GM18951 (cell line): ENCODE results near the gene IFNGR1.

Source experiments
- POLR2A ChIP-seq: IDR thresholded peaks from 4 replicates; pipeline ENCODE4 v1.6.1; 2011; ENCODE audit warnings: mild to moderate bottlenecking; ENCODE audit not compliant: insufficient read length, insufficient read depth; ENCODE audit errors: extremely low read depth
- in situ Hi-C: fragments of 300-500 bp; cut with MboI; formaldehyde crosslinking; loops from one replicate; pipeline ENCODE4 v1.12.0; 2022; ENCODE audit warnings: low sequenced_read_pairs, mixed read lengths, inconsistent platforms; ENCODE audit not compliant: unreplicated experiment

Gene IFNGR1

DNA sequence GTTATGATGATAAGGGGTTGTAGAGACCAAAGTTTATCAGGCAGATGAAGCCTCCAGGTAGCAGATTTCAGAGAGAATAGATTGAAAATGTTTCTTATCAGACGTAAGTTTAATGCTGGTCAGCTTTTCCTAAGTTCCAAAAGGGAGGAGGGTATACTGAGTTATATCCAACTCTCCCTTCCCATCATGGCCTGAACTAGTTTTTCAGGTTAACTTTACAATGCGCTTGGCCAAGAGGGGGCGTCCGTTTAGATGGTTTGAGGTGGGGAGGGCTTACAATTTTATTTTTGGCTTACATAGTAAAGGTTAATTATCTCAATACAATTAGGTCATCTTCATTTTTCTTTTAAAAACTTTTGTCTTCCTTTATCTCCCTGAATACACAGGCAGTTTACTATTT, 26.4 kb downstream of the IFNGR1 start:
- TF ChIP-seq POLR2A: no peak
- in situ Hi-C loops: no loop called here

DNA sequence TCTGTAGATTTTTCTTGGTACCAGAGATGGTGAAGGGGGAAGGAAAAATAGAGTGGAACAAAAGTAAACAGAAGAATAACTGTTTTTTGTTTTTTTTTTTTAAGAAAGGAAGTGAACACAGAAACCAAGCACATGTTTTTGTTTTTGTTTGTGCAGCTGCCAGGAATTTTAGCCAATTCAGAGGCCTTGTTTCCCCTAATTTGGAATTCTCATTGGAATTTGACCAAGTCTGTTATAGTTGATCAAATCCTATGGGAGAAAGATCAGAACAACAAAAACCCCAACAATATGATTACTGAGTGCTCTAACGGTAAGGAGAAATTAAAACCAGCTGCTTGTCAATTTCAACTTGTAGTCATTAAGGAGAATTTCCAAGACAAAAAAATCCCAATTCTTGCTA, 27.5 kb downstream of the IFNGR1 start:
- in situ Hi-C loops: no loop called here
- no peak for TF ChIP-seq POLR2A

DNA sequence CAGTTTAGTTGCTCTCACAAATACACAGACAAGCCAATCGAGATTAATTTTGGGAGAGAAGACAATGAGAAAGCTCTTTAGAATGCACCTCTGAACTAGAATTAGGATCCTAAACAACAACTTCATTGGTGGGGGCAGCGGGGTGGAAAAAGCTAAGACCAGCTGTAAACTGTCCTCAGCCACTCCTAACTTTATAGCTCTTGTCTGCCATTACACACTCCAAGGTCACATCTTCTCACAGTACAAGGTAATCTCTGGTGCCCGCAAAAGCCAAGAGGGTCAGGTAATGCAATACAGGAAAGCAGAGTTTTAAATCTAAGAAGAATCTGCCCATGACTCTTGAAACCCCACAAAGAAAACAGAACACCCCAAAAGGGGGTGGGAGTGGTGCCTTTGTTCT, 27.9 kb downstream of the IFNGR1 start:
- in situ Hi-C loops: no loop called here
- TF ChIP-seq POLR2A: no peak

DNA sequence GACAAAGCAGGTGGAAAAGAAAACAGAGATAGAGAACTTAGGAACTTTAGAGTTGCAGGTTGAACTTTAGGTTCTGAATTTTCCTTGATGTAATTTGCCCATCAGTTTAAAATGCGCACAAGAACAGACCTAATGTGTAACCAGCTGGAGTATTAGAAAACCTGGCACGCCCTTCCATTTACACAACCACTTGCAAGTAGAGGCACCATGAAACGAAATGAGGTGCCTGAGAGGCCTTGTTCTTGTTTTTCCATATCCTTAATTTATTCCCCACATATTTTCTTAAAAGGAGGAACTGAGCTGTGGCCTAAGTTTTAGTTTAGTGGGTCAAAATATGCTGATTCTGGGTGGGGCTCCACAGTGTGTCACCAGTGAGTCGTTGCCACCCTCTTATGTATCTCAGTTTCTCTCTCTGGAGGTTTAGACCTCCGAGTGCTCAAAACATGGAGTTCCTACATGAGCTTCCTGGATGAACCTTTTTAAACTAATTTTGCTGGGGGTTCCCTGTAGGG, 28.5 kb downstream of the IFNGR1 start:
- in situ Hi-C loops: no loop called here
- no peak for TF ChIP-seq POLR2A

DNA sequence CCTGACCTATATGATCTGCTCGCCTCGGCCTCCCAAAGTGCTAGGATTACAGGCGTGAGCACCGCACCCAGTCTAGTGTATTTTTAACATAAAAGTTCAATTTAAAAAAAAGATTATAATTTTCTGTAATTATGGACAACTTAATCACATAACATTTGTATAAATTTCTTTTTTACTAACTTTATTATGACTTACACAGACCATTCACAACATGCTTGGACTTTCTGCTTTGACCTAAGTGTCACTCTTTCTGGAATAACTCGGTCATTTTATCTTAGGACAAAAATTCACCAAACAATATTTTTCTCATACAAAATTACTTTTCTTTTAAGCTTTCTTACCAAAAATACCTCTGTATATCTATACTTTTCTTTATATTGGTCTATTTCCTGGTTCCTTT, 30.3 kb downstream of the IFNGR1 start:
- in situ Hi-C loops: no loop called here
- no peak for TF ChIP-seq POLR2A

DNA sequence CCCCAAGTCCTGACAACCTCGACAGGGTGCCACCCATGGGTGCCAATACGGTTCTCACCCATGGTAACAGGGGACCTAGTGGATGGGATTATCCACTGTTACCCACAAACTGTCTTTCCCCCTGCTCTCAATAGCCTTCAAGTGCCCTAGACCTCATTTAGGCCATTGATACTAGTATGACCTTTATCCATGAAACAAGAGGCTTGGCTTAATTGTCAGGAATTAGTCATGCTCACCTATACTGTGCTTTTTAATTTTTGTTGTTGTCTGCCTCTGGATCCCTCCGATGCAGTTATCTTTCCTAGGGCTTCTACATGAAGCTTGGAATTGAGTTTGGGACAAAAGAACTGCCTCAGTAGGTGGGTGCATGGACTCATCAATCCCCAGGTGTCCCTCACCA, 33.9 kb downstream of the IFNGR1 start:
- in situ Hi-C loops: no loop called here
- TF ChIP-seq POLR2A: no peak

- no peak for TF ChIP-seq POLR2A
- in situ Hi-C loops: no loop called here
These were observed 36.5 kb downstream of the IFNGR1 start for GRCh38 chr6:137182654-137183073.

DNA sequence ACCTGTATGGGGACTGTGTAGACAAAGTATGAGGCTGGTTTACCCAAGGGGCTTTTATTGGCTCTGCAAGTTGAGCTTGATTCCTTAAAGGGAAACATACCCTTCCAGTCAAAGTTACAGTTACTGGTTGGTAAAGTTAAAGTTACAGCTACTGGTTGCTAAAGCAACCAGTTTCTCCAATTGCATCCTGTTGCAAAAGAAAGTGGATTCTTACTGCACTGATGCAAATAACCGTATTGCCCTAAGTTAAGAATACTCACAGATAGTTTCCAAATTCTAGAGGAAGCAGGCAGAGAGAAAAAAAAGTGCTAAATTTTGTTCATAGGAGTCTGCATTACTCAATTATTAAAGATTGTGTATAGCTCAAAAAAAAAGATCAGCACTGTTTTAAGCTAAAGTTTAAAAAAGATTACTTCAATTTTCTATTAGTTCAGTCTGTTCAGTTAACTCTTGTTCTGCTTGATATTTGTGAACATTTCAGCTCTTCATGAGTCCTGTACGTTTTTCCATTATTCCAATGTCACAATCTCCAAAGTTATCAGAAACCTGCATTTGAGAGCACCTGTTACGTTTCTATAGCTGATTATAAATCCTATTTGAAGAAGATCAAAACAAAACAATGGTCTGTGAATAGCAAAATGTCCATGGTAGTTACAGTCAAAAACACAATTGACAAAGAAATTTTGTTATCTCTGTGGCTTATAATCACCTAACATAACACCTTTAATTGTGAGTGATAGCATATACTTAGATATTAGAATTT, 37.1 kb downstream of the IFNGR1 start:
- TF ChIP-seq POLR2A: no peak
- in situ Hi-C loops: no loop called here

GRCh38 chr6:137177611-137178010, 41.6 kb downstream of the IFNGR1 start:
- in situ Hi-C loops: no loop called here
- TF ChIP-seq POLR2A: no peak

GRCh38 chr6:137176729-137177128, 42.5 kb downstream of the IFNGR1 start:
- in situ Hi-C loops: no loop called here
- no peak for TF ChIP-seq POLR2A

DNA sequence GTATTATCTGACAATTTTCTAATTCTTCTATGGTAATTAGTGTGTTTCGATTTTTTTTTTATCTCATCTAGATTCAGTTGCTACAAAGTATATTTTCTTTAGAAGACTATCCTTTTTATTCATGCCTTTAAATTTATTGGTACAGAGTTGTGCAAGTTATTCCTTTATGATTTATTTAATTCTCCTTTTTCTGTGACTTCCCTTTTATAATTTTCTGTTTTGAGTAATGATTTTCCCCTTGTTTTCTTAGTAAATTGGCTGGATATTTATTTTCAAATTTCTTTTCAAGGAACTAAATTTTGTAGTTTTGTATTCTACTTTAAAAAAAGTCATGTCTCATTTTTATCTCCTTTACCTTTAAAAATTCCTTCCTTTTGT, 43.3 kb downstream of the IFNGR1 start:
- in situ Hi-C loops: no loop called here

GRCh38 chr6:137175157-137175867, 43.9 kb downstream of the IFNGR1 start:
- no peak for TF ChIP-seq POLR2A
- in situ Hi-C loops: no loop called here

More for the DNA sequence above, 43.3 kb downstream of the IFNGR1 start:
- no peak for TF ChIP-seq POLR2A

DNA sequence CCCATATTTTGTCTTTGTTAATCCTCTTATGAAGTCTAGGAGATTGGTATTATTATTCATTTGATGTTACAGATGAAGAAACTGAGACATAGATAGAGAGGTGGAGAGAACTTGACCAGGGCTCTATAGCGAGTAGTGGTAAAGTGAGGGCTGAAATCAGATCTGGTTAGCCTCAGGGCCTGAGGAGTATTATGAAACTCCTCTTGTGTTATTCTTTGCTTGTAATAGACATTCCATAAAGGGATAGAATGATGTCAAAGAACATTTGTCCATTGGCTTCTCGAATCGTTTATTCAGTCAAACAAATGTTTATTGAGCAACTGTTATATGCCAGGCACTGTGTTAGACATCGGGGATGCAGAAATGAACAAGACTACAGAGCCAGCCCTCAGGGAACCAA, 45.7 kb downstream of the IFNGR1 start, which contains the start of gene IL22RA2:
Gene IL22RA2, minus strand, starts transcription at position 144 of the 400 bp plus-strand sequence. CDS start 11,895 bp downstream, outside the sequence.
- no peak for TF ChIP-seq POLR2A
- in situ Hi-C loops: no loop called here
